ENCODE data around the gene FASTKD1. TPM values are rescaled to one million over a fixed set of nuclear protein-coding genes. Genes with fewer than 3 reads are reported as not detected.

The FASTKD1 gene
- total and polyA plus RNA-seq, 2 donors (not counting 1 experiment from before 2014, with no cell fraction given), result 8.5 to 31.0 TPM

- intact Hi-C loops (cut with micrococcal nuclease), result loop anchor here (1.0 kb wide), 3 partner anchors 11 to 1345 kb away; partner anchors contain the start of genes CFAP210, FASTKD1, GORASP2 and PHOSPHO2
- ATAC-seq (ENCODE audit: low read depth) (peak; percentile 89), DNase-seq (peak; percentile 94)
- Histone ChIP-seq H3K27ac (ENCODE audit: low read length in 2 of 2) (peak within 1 kb of the TSS; percentile 96 to 99), H3K79me2 (ENCODE audit: control insufficient read depth, insufficient read depth, low read length) (peaks cover 40% of the 10 kb centered on the region), H3K27me3 (replicated peaks in 1 of 4; ENCODE audit: control extremely low read depth in 1 of 4, control insufficient read depth in 3 of 4, insufficient read depth in 4 of 4, low read length in 3 of 4) (no peaks in the 10 kb centered on the region), H3K9me3 (ENCODE audit: control extremely low read depth in 1 of 3, control insufficient read depth in 2 of 3, insufficient read depth in 1 of 3, low read length in 2 of 3) (peaks cover 0 to 10% (median 0%) of the 10 kb centered on the region in 3 donors), H4K20me1 (ENCODE audit: control insufficient read depth, insufficient read depth, low read length, poor library complexity, severe bottlenecking) (peaks cover 7% of the 10 kb centered on the region), H2AFZ (ENCODE audit: insufficient read depth, low read depth, low read length, poor library complexity, severe bottlenecking) (peak within 1 kb of the TSS; percentile 92), H3K4me2 (replicated peaks; ENCODE audit: low read depth, low read length, poor library complexity, severe bottlenecking) (peak within 1 kb of the TSS; percentile 90), H3K4me1 (ENCODE audit: control insufficient read depth in 2 of 2, insufficient read depth in 2 of 2, low read length in 2 of 2) (peaks cover 12 to 24% of the 10 kb centered on the region in 2 donors), H3K4me3 (ENCODE audit: control extremely low read depth in 1 of 5, extremely low read depth in 1 of 5, insufficient read depth in 1 of 5, low read depth in 2 of 5, low read length in 4 of 5) (peak within 1 kb of the TSS; percentile 70 to 99 (median 98)), H3K36me3 (replicated peaks in 1 of 2; ENCODE audit: control extremely low read depth in 1 of 2, control insufficient read depth in 1 of 2, extremely low read depth in 1 of 2, insufficient read depth in 2 of 2, low read length in 1 of 2) (peaks cover 0 to 6% of the 10 kb centered on the region in 2 experiments), H3K9ac (ENCODE audit: low read length) (peak within 1 kb of the TSS; percentile 99)
- 7% methylated on average over 49 of the region's 49 CpGs for WGBS (ENCODE audit: insufficient coverage)
- POLR2A ChIA-PET, result interaction anchor here (0.8 to 2.3 kb wide), 4 partner anchors 11 to 240 kb away, joined by 3 to 16 read pairs (median 4); partner anchors contain the start of genes CFAP210, FASTKD1, METTL5 and PHOSPHO2
- H3K27me3 Mint-ChIP-seq, result no peaks in the 10 kb centered on the region
- no peak for TF ChIP-seq CTCF (IDR thresholded peaks at IDR 0.05)
- TF ChIP-seq EZH2 (IDR thresholded peaks at IDR 0.05; ENCODE audit: borderline replicate concordance, insufficient read depth, low read depth, low read length, poor library complexity, severe bottlenecking), result no peak
- peaks cover 30% of the 10 kb centered on the region for H3K4me1 Mint-ChIP-seq
- H3K9me3 Mint-ChIP-seq (ENCODE audit: insufficient read depth), result no peaks in the 10 kb centered on the region
- peak within 1 kb of the TSS; percentile 99 for H3K27ac Mint-ChIP-seq
- peak within 1 kb of the TSS; percentile 99 for H3K4me3 Mint-ChIP-seq
- CTCF ChIA-PET, result interaction anchor here (2.1 kb wide), 1 partner anchor 11 kb away, joined by 14 read pairs; the partner anchor contains the start of gene FASTKD1
Measured at GRCh38 chr2:169584005-169584877, 10.6 kb upstream of the FASTKD1 start, which contains the start of gene PPIG. Gene PPIG, plus strand, starts transcription at chr2:169584351. Its CDS starts 19,691 bp downstream, at chr2:169604042.

All from B cell (primary cell).